AG09319 (cell line): ENCODE data around the gene PHYHD1.

ENCODE experiments used
- DNase-seq: peaks from one replicate; pipeline ENCODE4 v3.0.0-alpha.2; 2010; ENCODE audit warnings: low read depth; ENCODE audit errors: extremely low read depth
- CTCF ChIP-seq: IDR thresholded peaks from 2 replicates; pipeline ENCODE4 v1.5.1; 2011; ENCODE audit warnings: low read depth, mild to moderate bottlenecking, inconsistent platforms, low read length, moderate library complexity

PHYHD1 gene

GRCh38 chr9:128969491-128969890, 48.7 kb downstream of the PHYHD1 start:
- TF ChIP-seq CTCF = no peak
- DNase-seq = no peak

- DNase-seq = no peak
These were observed 52.2 kb downstream of the PHYHD1 start for GRCh38 chr9:128972956-128973355.

GRCh38 chr9:128979111-128979510, 58.3 kb downstream of the PHYHD1 start:
- DNase-seq = no peak
- TF ChIP-seq CTCF = no peak

More at GRCh38 chr9:128972956-128973355, 52.2 kb downstream of the PHYHD1 start:
- TF ChIP-seq CTCF = no peak

GRCh38 chr9:128983536-128983935, 62.8 kb downstream of the PHYHD1 start:
- no peak for TF ChIP-seq CTCF
- no peak for DNase-seq

- TF ChIP-seq CTCF = no peak
- DNase-seq = no peak
These were observed 65.9 kb downstream of the PHYHD1 start for GRCh38 chr9:128986671-128987070.

GRCh38 chr9:128987805-128988204, 67.0 kb downstream of the PHYHD1 start:
- no peak for TF ChIP-seq CTCF
- peak; percentile 40 for DNase-seq
